OCI-LY7 (cell line): ENCODE measurements around the gene RNU6-9. TPM values are rescaled to one million over a fixed set of nuclear protein-coding genes. Genes with fewer than 3 reads are reported as not detected.

Source experiments
- BruUV-seq: library from RNA; stranded (reverse); fragments of 400-500 nt; replicated peaks from 2 replicates; lab custom pipeline; 2021; lab: Mats Ljungman, UMichigan
- CTCF ChIA-PET: fragments of 300-600 bp; sonication (Branson Sonifier 250); formaldehyde crosslinking; loops from one replicate; lab custom pipeline; 2022; ENCODE audit warnings: antibody characterized with exemption; ENCODE audit not compliant: unreplicated experiment; lab: Charles Lee
- POLR2A ChIA-PET: fragments of 300-600 bp; sonication (Branson Sonifier 250); formaldehyde crosslinking; loops from one replicate; lab custom pipeline; 2022; ENCODE audit warnings: antibody characterized with exemption; lab: Charles Lee
- DNase-seq: peaks from one replicate; pipeline ENCODE4 v3.0.0-alpha.2; 2015; ENCODE audit warnings: low spot score
- H2AFZ ChIP-seq: fragments of 200-600 bp; sonication (generic), shearing (Covaris generic); 2 replicates; pipeline ENCODE4 v1.6.1; 2014; ENCODE audit warnings: mild to moderate bottlenecking, antibody characterized with exemption, low read length, moderate library complexity
- H3K27ac ChIP-seq: fragments of 200-600 bp; sonication (generic); 2 replicates; pipeline ENCODE4 v1.5.1; 2014; ENCODE audit warnings: mixed run types, low read depth, mild to moderate bottlenecking, moderate library complexity, low read length, inconsistent platforms; ENCODE audit not compliant: poor library complexity, severe bottlenecking
- H3K36me3 ChIP-seq: fragments of 200-600 bp; sonication (generic); 2 replicates; pipeline ENCODE4 v1.6.1; 2014; ENCODE audit warnings: mild to moderate bottlenecking, antibody characterized with exemption, low read length, moderate library complexity, mixed read lengths; ENCODE audit not compliant: insufficient read depth
- H3K4me1 ChIP-seq: fragments of 200-600 bp; sonication (generic); 2 replicates; pipeline ENCODE4 v1.5.1; 2014; ENCODE audit warnings: mild to moderate bottlenecking, low read length; ENCODE audit not compliant: insufficient read depth, poor library complexity, severe bottlenecking
- H3K4me2 ChIP-seq: fragments of 200-600 bp; sonication (generic); 2 replicates; pipeline ENCODE4 v1.6.1; 2014; ENCODE audit warnings: mild to moderate bottlenecking, low read length
- H3K4me3 ChIP-seq: fragments of 200-600 bp; sonication (generic); 2 replicates; pipeline ENCODE4 v1.5.1; 2014; ENCODE audit warnings: mild to moderate bottlenecking, low read depth, low read length; ENCODE audit not compliant: poor library complexity, severe bottlenecking
- H3K79me2 ChIP-seq: fragments of 200-600 bp; sonication (generic); 2 replicates; pipeline ENCODE4 v1.6.1; 2016; ENCODE audit warnings: low read depth, mild to moderate bottlenecking, low read length, moderate library complexity, mixed read lengths; ENCODE audit not compliant: insufficient read depth
- H3K9me2 ChIP-seq: fragments of 200-600 bp; sonication (generic); 2 replicates; pipeline ENCODE4 v1.6.1; 2016; ENCODE audit warnings: mild to moderate bottlenecking, low read length, mixed read lengths; ENCODE audit not compliant: insufficient read depth
- H3K9me3 ChIP-seq: fragments of 200-600 bp; sonication (generic); 2 replicates; pipeline ENCODE4 v1.6.1; 2014; ENCODE audit warnings: mild to moderate bottlenecking, mixed run types, low read length, mixed read lengths
- H4K20me1 ChIP-seq: fragments of 200-600 bp; sonication (generic); 2 replicates; pipeline ENCODE4 v1.6.1; 2014; ENCODE audit warnings: mild to moderate bottlenecking, antibody characterized with exemption, low read length, moderate library complexity, mixed read lengths; ENCODE audit not compliant: insufficient read depth
- CTCF ChIP-seq: fragments of 200-600 bp; sonication (generic); conservative IDR thresholded peaks from 2 replicates; pipeline ENCODE4 v1.5.1; 2014; ENCODE audit warnings: mild to moderate bottlenecking, antibody characterized with exemption, low read length, moderate library complexity, mixed read lengths
- EZH2phosphoT487 ChIP-seq: fragments of 200-600 bp; sonication (generic); IDR thresholded peaks from 2 replicates; pipeline ENCODE4 v1.6.1; 2018; ENCODE audit warnings: low read depth, borderline replicate concordance, mild to moderate bottlenecking, mixed run types, antibody characterized with exemption, low read length, moderate library complexity, mixed read lengths
- intact Hi-C: fragments of 100-400 bp; cut with micrococcal nuclease; formaldehyde crosslinking; loops from one replicate; pipeline ENCODE4 v1.10.0; 2022; ENCODE audit not compliant: unreplicated experiment
- total RNA-seq, 2 experiments: library from RNA; depleted of rRNA in 1 of 2; stranded (reverse); fragments of >200 nt in 1 of 2; shearing (Covaris generic) in 1 of 2; gene quantifications; 2 replicates each; pipeline ENCODE4 v1.2.3, GENCODE V29; 2014 to 2022

RNU6-9 gene
- total RNA-seq, 2 experiments from 2014 or later = not detected

GRCh38 chr19:858284-858683 lies 35.0 kb upstream of the RNU6-9 start:
- CTCF ChIA-PET = no interaction called here
- TF ChIP-seq CTCF (no peak), EZH2phosphoT487 (no peak)

GRCh38 chr19:858868-859843 lies 34.1 kb upstream of the RNU6-9 start, which contains the start of gene CFD:
TSS of gene CFD (plus strand) at chr19:859664. CDS start at chr19:859690, 26 bp downstream.
- H4K20me1 ChIP-seq = no peaks in the 10 kb centered on the region
- no peak for TF ChIP-seq CTCF
- no peak for TF ChIP-seq EZH2phosphoT487
- intact Hi-C loops = no loop called here
- DNase-seq = no peak
- H3K9me2 ChIP-seq = no peaks in the 10 kb centered on the region
- H3K9me3 ChIP-seq = no peaks in the 10 kb centered on the region
- peak within 1 kb of the TSS; percentile 50; the same call in 1 of the 2 replicates for H3K4me2 ChIP-seq
- H3K4me3 ChIP-seq = peak within 1 kb of the TSS; percentile 44
- BruUV-seq = no TSS peak
- POLR2A ChIA-PET = no interaction called here
- CTCF ChIA-PET = no interaction called here
- no peak within 1 kb of the TSS for H2AFZ ChIP-seq
- H3K27ac ChIP-seq = no peak within 1 kb of the TSS
- H3K79me2 ChIP-seq = no peaks in the 10 kb centered on the region
- H3K36me3 ChIP-seq = no peaks in the 10 kb centered on the region
- H3K4me1 ChIP-seq = peaks cover 19% of the 10 kb centered on the region

More at GRCh38 chr19:858284-858683, 35.0 kb upstream of the RNU6-9 start:
- Histone ChIP-seq H2AFZ (no peak overlapping the region), H4K20me1 (no peaks in the 10 kb centered on the region), H3K36me3 (no peaks in the 10 kb centered on the region), H3K9me3 (no peaks in the 10 kb centered on the region), H3K4me1 (peaks cover 11% of the 10 kb centered on the region), H3K9me2 (no peaks in the 10 kb centered on the region), H3K4me3 (no peak overlapping the region), H3K79me2 (no peaks in the 10 kb centered on the region), H3K27ac (no peak overlapping the region), H3K4me2 (no peak overlapping the region)
- no TSS peak for BruUV-seq
- POLR2A ChIA-PET = no interaction called here
- intact Hi-C loops = no loop called here
- no peak for DNase-seq
